Suprapubic skin (tissue), 4 donors: ENCODE measurements around the gene TSHZ2.

ENCODE experiments used
- CTCF ChIP-seq, 2 donors: fragments of 200-600 bp in 1 of 2; fragments of 450-650 bp in 1 of 2; sonication (generic) in 1 of 2; IDR thresholded peaks; one replicate each; pipeline ENCODE4 v1.5.1; 2016 to 2019; ENCODE audit warnings: antibody characterized with exemption in 2 of 2, mild to moderate bottlenecking in 1 of 2, moderate library complexity in 1 of 2
- EP300 ChIP-seq: sonication (generic); formaldehyde crosslinking; IDR thresholded peaks from one replicate; pipeline ENCODE4 v1.6.1; 2017; ENCODE audit warnings: antibody characterized with exemption
- POLR2A ChIP-seq, 2 donors: fragments of 450-650 bp; IDR thresholded peaks; one replicate each; pipeline ENCODE4 v1.6.1; 2017; ENCODE audit warnings: antibody characterized with exemption in 2 of 2, mild to moderate bottlenecking in 2 of 2, moderate library complexity in 2 of 2
- POLR2AphosphoS5 ChIP-seq, 3 donors: sonication (generic); formaldehyde crosslinking; IDR thresholded peaks; one replicate each; pipeline ENCODE4 v1.6.1; 2017; ENCODE audit warnings: antibody characterized with exemption in 3 of 3

GRCh38 chr20:53439616-53440015 lies 467.5 kb downstream of the TSHZ2 start:
- TF ChIP-seq POLR2A (IDR thresholded peaks at IDR 0.05) (no peak), CTCF (IDR thresholded peaks at IDR 0.05) (no peak), POLR2AphosphoS5 (IDR thresholded peaks at IDR 0.05) (no peak), EP300 (no peak)
